ENCODE measurements around the gene FUT3. TPM values are rescaled to one million over a fixed set of nuclear protein-coding genes. Genes with fewer than 3 reads are reported as not detected.

Gene FUT3
- total RNA-seq, 1 donor from 2014 or later, result 11.3 TPM

- ATAC-seq, result no peak
These were observed 20.1 kb downstream of the FUT3 start for GRCh38 chr19:5831159-5831558.

GRCh38 chr19:5829567-5830310 is 21.5 kb downstream of the FUT3 start:
- intact Hi-C loops (cut with DNase I), result no loop called here
- DNase-seq (no peak), ATAC-seq (no peak)
- H3K27me3 ChIP-seq (ENCODE audit: low read depth), result peaks cover 18% of the 10 kb centered on the region
- no peak overlapping the region for H3K27ac ChIP-seq
- H3K4me3 ChIP-seq, result no peak overlapping the region
- peaks cover 14% of the 10 kb centered on the region for H3K4me1 ChIP-seq
- TF ChIP-seq, protein P1, sequence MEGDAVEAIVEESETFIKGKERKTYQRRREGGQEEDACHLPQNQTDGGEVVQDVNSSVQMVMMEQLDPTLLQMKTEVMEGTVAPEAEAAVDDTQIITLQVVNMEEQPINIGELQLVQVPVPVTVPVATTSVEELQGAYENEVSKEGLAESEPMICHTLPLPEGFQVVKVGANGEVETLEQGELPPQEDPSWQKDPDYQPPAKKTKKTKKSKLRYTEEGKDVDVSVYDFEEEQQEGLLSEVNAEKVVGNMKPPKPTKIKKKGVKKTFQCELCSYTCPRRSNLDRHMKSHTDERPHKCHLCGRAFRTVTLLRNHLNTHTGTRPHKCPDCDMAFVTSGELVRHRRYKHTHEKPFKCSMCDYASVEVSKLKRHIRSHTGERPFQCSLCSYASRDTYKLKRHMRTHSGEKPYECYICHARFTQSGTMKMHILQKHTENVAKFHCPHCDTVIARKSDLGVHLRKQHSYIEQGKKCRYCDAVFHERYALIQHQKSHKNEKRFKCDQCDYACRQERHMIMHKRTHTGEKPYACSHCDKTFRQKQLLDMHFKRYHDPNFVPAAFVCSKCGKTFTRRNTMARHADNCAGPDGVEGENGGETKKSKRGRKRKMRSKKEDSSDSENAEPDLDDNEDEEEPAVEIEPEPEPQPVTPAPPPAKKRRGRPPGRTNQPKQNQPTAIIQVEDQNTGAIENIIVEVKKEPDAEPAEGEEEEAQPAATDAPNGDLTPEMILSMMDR (IDR thresholded peaks at IDR 0.05), result no peak
- no peaks in the 10 kb centered on the region for H3K36me3 ChIP-seq
- H3K9me3 ChIP-seq, result no peaks in the 10 kb centered on the region

More at GRCh38 chr19:5831159-5831558, 20.1 kb downstream of the FUT3 start:
- H3K4me1 ChIP-seq, result peaks cover 14% of the 10 kb centered on the region
- DNase-seq, result no peak
- no peak overlapping the region for H3K27ac ChIP-seq
- intact Hi-C loops (cut with DNase I), result no loop called here
- peaks cover 18% of the 10 kb centered on the region for H3K27me3 ChIP-seq (ENCODE audit: low read depth)
- H3K4me3 ChIP-seq, result no peak overlapping the region
- H3K9me3 ChIP-seq, result no peaks in the 10 kb centered on the region
- no peaks in the 10 kb centered on the region for H3K36me3 ChIP-seq
- TF ChIP-seq, protein P1 (IDR thresholded peaks at IDR 0.05), result no peak

DNA sequence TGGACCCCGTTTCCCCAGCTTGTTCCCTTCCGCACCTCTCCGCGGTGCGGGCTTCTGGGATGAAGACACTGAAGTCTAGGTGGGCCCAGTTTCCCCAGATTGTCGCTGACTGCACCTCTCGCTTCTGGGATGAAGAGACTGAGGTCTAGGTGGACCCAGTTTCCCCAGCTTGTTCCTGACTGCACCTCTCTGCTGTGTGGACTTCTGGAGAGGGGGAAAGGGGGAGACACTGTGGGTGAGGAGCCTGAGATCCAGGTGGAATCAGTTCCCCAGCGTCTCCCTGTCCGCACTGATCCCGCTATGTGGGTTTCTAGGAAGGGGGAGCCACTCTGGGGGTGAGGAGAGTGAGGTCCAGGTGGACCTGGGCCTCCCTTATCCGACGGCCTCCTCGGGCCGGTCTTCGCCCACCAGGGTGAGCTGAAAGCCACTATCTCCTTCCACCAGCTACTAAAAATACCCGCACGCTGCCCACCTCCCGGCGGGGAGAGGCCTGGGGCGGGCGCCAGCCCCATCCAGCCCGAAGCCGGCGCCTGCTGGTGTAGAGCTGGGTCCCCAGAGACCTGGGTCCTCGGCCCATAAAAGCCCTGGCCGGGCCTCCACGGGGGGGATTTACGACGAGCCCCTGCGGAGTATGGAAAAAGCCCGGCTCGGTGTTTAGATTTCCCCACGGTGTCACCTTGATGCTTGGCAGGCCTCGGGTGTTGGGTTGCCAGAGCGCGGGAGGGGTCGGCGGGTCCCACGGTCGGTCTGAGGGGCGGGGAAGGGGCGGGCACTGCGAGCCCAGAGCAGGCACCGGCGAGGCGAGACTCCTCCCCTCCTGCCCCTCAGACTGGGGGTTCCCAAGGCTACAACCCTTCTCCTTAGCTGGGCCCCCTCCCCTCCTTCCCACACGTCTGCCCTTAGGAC is 22.3 kb downstream of the FUT3 start:
- TF ChIP-seq, protein P1 (IDR thresholded peaks at IDR 0.05), result no peak
- intact Hi-C loops (cut with DNase I), result no loop called here
- peak overlapping the region; percentile 62 for H3K4me3 ChIP-seq
- H3K4me1 ChIP-seq, result peaks cover 14% of the 10 kb centered on the region
- DNase-seq, result no peak
- peak overlapping the region; percentile 81 for H3K27ac ChIP-seq
- no peaks in the 10 kb centered on the region for H3K9me3 ChIP-seq
- H3K36me3 ChIP-seq, result no peaks in the 10 kb centered on the region
- peaks cover 18% of the 10 kb centered on the region for H3K27me3 ChIP-seq (ENCODE audit: low read depth)
- ATAC-seq, result no peak

- peak overlapping the region; percentile 62 for H3K4me3 ChIP-seq
- H3K36me3 ChIP-seq, result no peaks in the 10 kb centered on the region
- H3K27ac ChIP-seq, result peak overlapping the region; percentile 81
- no peaks in the 10 kb centered on the region for H3K9me3 ChIP-seq
- intact Hi-C loops (cut with DNase I), result no loop called here
- H3K27me3 ChIP-seq (ENCODE audit: low read depth), result peaks cover 18% of the 10 kb centered on the region
- peak; percentile 94 for DNase-seq
- TF ChIP-seq, protein P1 (IDR thresholded peaks at IDR 0.05), result no peak
- peaks cover 14% of the 10 kb centered on the region for H3K4me1 ChIP-seq
- ATAC-seq, result peak; percentile 94
These were observed 23.2 kb downstream of the FUT3 start for GRCh38 chr19:5827891-5828660.

- DNase-seq (no peak), ATAC-seq (no peak)
- intact Hi-C loops (cut with DNase I), result no loop called here
- Histone ChIP-seq H3K9me3 (no peaks in the 10 kb centered on the region), H3K27ac (peak overlapping the region; percentile 81), H3K27me3 (ENCODE audit: low read depth) (peaks cover 18% of the 10 kb centered on the region), H3K36me3 (no peaks in the 10 kb centered on the region), H3K4me3 (peak overlapping the region; percentile 62), H3K4me1 (peaks cover 14% of the 10 kb centered on the region)
- TF ChIP-seq, protein P1 (IDR thresholded peaks at IDR 0.05), result no peak
These were observed 23.8 kb downstream of the FUT3 start for GRCh38 chr19:5827342-5827890.

Data from lower lobe of right lung (tissue), 2 donors.